Neural cell (in vitro differentiated cells): ENCODE measurements around the gene FAM124A. TPM values are rescaled to one million over a fixed set of nuclear protein-coding genes. Genes with fewer than 3 reads are reported as not detected.

Experiments
- H2AFZ ChIP-seq: fragments of 200-600, 300-800 bp; sonication (generic), shearing (Covaris generic); 2 replicates; pipeline ENCODE4 v1.6.0; 2014; ENCODE audit warnings: low read depth, mild to moderate bottlenecking, antibody characterized with exemption, low read length, moderate library complexity
- H3F3A ChIP-seq: fragments of 200-600 bp; shearing (Covaris generic); 2 replicates; pipeline ENCODE4 v1.6.1; 2016; ENCODE audit warnings: mild to moderate bottlenecking, moderate library complexity, mixed read lengths, antibody characterized with exemption, low read length; ENCODE audit not compliant: insufficient read depth, poor library complexity, severe bottlenecking
- H3K27ac ChIP-seq: fragments of 200-600, 300-800 bp; sonication (generic), shearing (Covaris generic); 2 replicates; pipeline ENCODE4 v1.5.1; 2014; ENCODE audit warnings: mild to moderate bottlenecking, low read length, moderate library complexity
- H3K27me3 ChIP-seq: fragments of 300-800, 200-600 bp; sonication (generic), shearing (Covaris generic); 2 replicates; pipeline ENCODE4 v1.6.0; 2014; ENCODE audit warnings: mild to moderate bottlenecking, low read depth, low read length, moderate library complexity; ENCODE audit not compliant: insufficient read depth
- H3K36me3 ChIP-seq: fragments of 300-800, 200-600 bp; sonication (generic), shearing (Covaris generic); 2 replicates; pipeline ENCODE4 v1.5.1; 2014; ENCODE audit warnings: mild to moderate bottlenecking, antibody characterized with exemption, low read length, moderate library complexity; ENCODE audit not compliant: insufficient read depth
- H3K4me2 ChIP-seq: fragments of 300-800, 200-600 bp; sonication (generic), shearing (Covaris generic); 2 replicates; pipeline ENCODE4 v1.6.0; 2014; ENCODE audit warnings: mild to moderate bottlenecking, low read length
- H3K4me3 ChIP-seq: fragments of 300-800, 200-600 bp; sonication (generic), shearing (Covaris generic); 2 replicates; pipeline ENCODE4 v1.5.1; 2014; ENCODE audit warnings: mild to moderate bottlenecking, low read length, moderate library complexity
- H3K79me2 ChIP-seq: fragments of 200-600 bp; shearing (Covaris generic); replicated peaks from 2 replicates; pipeline ENCODE4 v1.6.0; 2014; ENCODE audit warnings: mild to moderate bottlenecking, low read length, moderate library complexity; ENCODE audit not compliant: insufficient read depth
- H3K9ac ChIP-seq: fragments of 300-800, 200-600 bp; sonication (generic), shearing (Covaris generic); 2 replicates; pipeline ENCODE4 v1.6.1; 2016; ENCODE audit warnings: mild to moderate bottlenecking, low read length, mixed read lengths
- H3K9me2 ChIP-seq: fragments of 200-600 bp; shearing (Covaris generic); 2 replicates; pipeline ENCODE4 v1.6.1; 2016; ENCODE audit warnings: mild to moderate bottlenecking, low read length, mixed read lengths; ENCODE audit not compliant: insufficient read depth
- H3K9me3 ChIP-seq: fragments of 200-600, 300-800 bp; sonication (generic), shearing (Covaris generic); 2 replicates; pipeline ENCODE4 v1.6.1; 2016; ENCODE audit warnings: mild to moderate bottlenecking, mixed run types, low read length, moderate library complexity, mixed read lengths
- H4K20me1 ChIP-seq: fragments of 200-600 bp; shearing (Covaris generic); 2 replicates; pipeline ENCODE4 v1.6.1; 2016; ENCODE audit warnings: mild to moderate bottlenecking, mixed run types; ENCODE audit not compliant: insufficient read depth
- CTCF ChIP-seq: fragments of 450-650 bp; IDR thresholded peaks from 2 replicates; pipeline ENCODE4 v1.5.1; 2014; ENCODE audit warnings: antibody characterized with exemption, mild to moderate bottlenecking, moderate library complexity; ENCODE audit not compliant: poor library complexity, severe bottlenecking
- EP300 ChIP-seq: fragments of 450-650 bp; conservative IDR thresholded peaks from 2 replicates; pipeline ENCODE4 v1.6.1; 2014; ENCODE audit warnings: antibody characterized with exemption, mild to moderate bottlenecking, moderate library complexity; ENCODE audit not compliant: poor library complexity, severe bottlenecking
- EZH2 ChIP-seq: fragments of 200-600, 300-800 bp; shearing (Covaris generic), sonication (generic); IDR thresholded peaks from 2 replicates; pipeline ENCODE4 v1.6.1; 2014; ENCODE audit warnings: antibody characterized with exemption, low read length, borderline replicate concordance, mild to moderate bottlenecking; ENCODE audit not compliant: insufficient read depth, poor library complexity, severe bottlenecking
- MXI1 ChIP-seq: fragments of 450-650 bp; conservative IDR thresholded peaks from 2 replicates; pipeline ENCODE4 v1.6.1; 2014; ENCODE audit warnings: antibody characterized with exemption, mild to moderate bottlenecking; ENCODE audit not compliant: poor library complexity, severe bottlenecking
- POLR2AphosphoS5 ChIP-seq: IDR thresholded peaks from 2 replicates; pipeline ENCODE4 v1.6.1; 2012
- RAD21 ChIP-seq: fragments of 450-650 bp; conservative IDR thresholded peaks from 2 replicates; pipeline ENCODE4 v1.6.1; 2014; ENCODE audit warnings: antibody characterized with exemption, mild to moderate bottlenecking, moderate library complexity
- REST ChIP-seq: IDR thresholded peaks from 2 replicates; pipeline ENCODE4 v1.6.1; 2012; ENCODE audit warnings: borderline replicate concordance
- SMC3 ChIP-seq: fragments of 450-650 bp; conservative IDR thresholded peaks from 2 replicates; pipeline ENCODE4 v1.6.1; 2014; ENCODE audit warnings: antibody characterized with exemption, mild to moderate bottlenecking, moderate library complexity; ENCODE audit not compliant: poor library complexity
- TAF1 ChIP-seq: IDR thresholded peaks from 2 replicates; pipeline ENCODE4 v1.6.1; 2012; ENCODE audit warnings: low read depth
- polyA plus RNA-seq: library from polyadenylated mRNA; depleted of rRNA; stranded (reverse); fragments of >200 nt; gene quantifications from 2 replicates; pipeline ENCODE4 v1.2.3, GENCODE V29; 2014

The FAM124A gene
- polyA plus RNA-seq, 1 donor from 2014 or later: 3.0 TPM

- H3K9ac ChIP-seq: no peak overlapping the region
- H3K4me3 ChIP-seq: no peak overlapping the region
- H3K36me3 ChIP-seq: no peaks in the 10 kb centered on the region
- H3K9me2 ChIP-seq: no peaks in the 10 kb centered on the region
- no peak overlapping the region for H3K4me2 ChIP-seq
- no peaks in the 10 kb centered on the region for H3K27me3 ChIP-seq
- H3F3A ChIP-seq: no peaks in the 10 kb centered on the region
- TF ChIP-seq EP300: no peak
- no peak for TF ChIP-seq TAF1
- TF ChIP-seq POLR2AphosphoS5: no peak
- no peak for TF ChIP-seq EZH2
- no peak for TF ChIP-seq SMC3
- no peak for TF ChIP-seq REST
- no peak for TF ChIP-seq MXI1
- no peak for TF ChIP-seq RAD21
- no peak for TF ChIP-seq CTCF
- no peak overlapping the region for H3K27ac ChIP-seq
- H3K9me3 ChIP-seq: no peaks in the 10 kb centered on the region
- H4K20me1 ChIP-seq: no peaks in the 10 kb centered on the region
- H2AFZ ChIP-seq: no peak overlapping the region
- no peaks in the 10 kb centered on the region for H3K79me2 ChIP-seq
Observed at GRCh38 chr13:51318015-51318414, 95.8 kb downstream of the FAM124A start.

GRCh38 chr13:51318876-51319275 lies 96.7 kb downstream of the FAM124A start:
- TF ChIP-seq MXI1: no peak
- no peak for TF ChIP-seq REST
- no peak for TF ChIP-seq SMC3
- TF ChIP-seq RAD21: no peak
- no peak for TF ChIP-seq CTCF
- TF ChIP-seq TAF1: no peak
- no peak for TF ChIP-seq POLR2AphosphoS5
- TF ChIP-seq EZH2: no peak
- no peak for TF ChIP-seq EP300
- Histone ChIP-seq H4K20me1 (no peaks in the 10 kb centered on the region), H3K36me3 (no peaks in the 10 kb centered on the region), H3K27me3 (no peaks in the 10 kb centered on the region), H3K9me2 (no peaks in the 10 kb centered on the region), H3K9me3 (no peaks in the 10 kb centered on the region), H3K9ac (no peak overlapping the region), H3K4me2 (no peak overlapping the region), H3K79me2 (no peaks in the 10 kb centered on the region), H3K27ac (no peak overlapping the region), H3F3A (no peaks in the 10 kb centered on the region), H3K4me3 (no peak overlapping the region), H2AFZ (no peak overlapping the region)
